GM18502 (cell line): ENCODE results near the gene GRID1.

Experiments
- ATAC-seq: cut with Tn5 transposase; IDR thresholded peaks from one replicate; pipeline ENCODE4 v1.9.1; 2021; ENCODE audit warnings: mild to moderate bottlenecking; ENCODE audit not compliant: unreplicated experiment, poor library complexity

GRID1 gene

GRCh38 chr10:85635650-85636049 is 730.9 kb downstream of the GRID1 start:
- peak; percentile 68 for ATAC-seq

- ATAC-seq: no peak
Observed at GRCh38 chr10:85624511-85624910, 742.1 kb downstream of the GRID1 start.

DNA sequence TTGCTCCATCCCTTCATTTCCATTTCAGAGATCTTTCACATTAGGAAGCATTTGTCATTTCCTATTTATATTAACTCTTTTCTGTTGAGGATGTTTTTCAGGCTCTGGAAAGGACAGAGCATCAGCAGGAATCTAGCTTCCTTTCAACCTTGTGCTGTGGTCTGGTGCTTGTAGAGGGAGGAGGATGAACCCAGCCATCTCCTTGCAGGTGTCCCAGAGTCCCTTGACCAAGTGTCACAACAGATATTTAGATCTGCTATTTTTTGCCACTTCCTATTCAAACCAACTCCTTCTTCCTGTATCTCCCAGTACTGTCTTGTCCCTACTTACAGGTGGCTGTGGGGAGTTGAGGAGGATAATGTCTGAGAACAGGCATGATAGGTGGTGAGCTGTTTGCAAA is 742.8 kb downstream of the GRID1 start:
- ATAC-seq: no peak

DNA sequence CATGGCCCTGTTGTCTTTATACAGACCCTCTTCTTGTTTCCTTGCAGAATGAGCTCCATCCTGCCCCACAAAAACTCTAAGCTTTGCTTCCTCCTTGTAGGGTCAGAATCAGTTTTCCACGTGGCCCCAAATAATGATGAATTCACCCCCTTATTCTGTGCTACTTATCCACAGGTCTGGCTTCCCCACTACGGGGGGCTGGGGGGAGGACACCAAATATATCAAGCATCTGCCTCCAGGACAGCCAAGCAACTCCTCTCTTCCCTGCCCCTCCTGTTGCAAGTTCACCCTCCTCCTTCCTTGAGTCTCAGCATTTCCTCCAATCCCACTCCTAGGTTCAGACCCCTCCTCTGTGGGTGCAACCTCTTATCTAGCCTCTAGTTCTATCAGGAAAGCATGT is 743.3 kb downstream of the GRID1 start:
- ATAC-seq: no peak

GRCh38 chr10:85622425-85622824 is 744.2 kb downstream of the GRID1 start:
- ATAC-seq: no peak

DNA sequence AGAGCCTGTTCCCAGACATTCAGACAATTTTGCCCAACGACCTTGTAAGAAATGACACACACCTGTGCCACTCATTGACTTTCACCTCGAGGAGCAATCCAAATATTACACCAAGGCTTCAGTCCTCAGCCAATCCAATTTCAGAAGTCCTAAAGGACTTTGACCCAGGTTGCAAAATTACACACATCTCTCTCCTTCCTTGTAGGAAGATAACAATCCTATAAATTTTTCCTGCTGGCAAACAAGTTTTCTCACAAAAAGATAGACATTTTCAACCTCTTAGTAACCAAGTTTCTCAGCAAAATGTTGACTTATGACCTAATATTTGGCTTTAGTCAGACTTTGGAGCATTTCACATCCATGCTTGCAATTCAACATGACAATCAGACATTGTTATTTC is 745.0 kb downstream of the GRID1 start:
- ATAC-seq: no peak

DNA sequence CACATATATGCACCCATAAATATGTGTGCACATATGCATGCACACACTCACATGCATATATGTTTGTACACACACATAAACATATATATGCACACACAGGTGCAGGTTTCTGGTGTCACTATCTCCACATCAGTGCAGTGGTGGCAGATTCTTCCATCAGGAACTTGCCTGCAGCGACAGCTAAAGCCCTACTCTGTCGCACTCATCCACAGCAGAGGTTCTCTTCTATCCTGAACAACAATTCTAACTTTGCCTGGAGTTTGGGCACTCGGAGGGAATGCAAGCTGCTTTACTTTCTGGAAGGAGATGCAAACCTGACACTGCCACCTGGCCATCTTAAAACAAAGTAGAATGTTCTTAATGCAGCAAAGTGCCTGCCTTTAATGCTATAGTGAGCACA is 745.8 kb downstream of the GRID1 start:
- ATAC-seq: no peak

DNA sequence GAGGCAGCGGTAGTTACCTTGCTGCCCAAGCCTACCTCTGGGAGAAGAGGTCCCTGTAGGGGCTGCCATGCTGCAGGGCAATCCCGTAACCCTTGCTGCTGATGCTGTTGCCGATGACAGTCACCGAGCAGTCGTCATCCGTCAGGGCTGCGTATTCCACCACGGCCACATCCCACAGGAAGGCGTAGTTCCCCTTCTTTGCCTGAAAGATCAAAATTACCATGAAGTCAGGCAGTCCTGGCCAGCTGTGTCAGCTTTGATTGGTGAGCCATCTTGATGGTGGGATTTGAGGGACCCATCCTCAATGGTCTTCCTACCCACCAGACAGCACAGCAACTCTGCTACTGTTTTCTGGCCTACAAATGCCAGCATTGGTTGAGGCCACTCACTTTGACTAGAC is 746.8 kb downstream of the GRID1 start:
- ATAC-seq: no peak

DNA sequence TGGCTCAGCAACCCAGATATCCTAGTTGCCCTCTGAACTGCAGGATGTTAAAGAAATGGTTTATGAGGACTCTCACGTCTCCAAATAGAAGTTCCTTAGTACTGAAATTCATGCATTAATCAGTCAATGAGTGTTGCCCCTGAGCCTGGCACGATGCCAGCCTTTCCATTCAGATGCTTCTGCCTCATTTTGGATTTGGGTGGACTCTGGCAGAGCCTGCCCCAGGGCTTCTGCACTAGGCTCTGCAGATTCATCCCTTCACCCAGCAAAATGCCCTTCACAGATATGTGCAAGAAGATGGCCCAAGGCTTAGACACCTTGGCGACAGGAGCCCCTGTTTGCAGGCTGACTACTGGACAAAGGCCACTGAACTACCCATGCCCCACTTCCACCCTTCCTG is 747.8 kb downstream of the GRID1 start:
- ATAC-seq: no peak

GRCh38 chr10:85617751-85618546 is 748.6 kb downstream of the GRID1 start:
- ATAC-seq: no peak

GRCh38 chr10:85615556-85615955 is 751.0 kb downstream of the GRID1 start:
- ATAC-seq: no peak

DNA sequence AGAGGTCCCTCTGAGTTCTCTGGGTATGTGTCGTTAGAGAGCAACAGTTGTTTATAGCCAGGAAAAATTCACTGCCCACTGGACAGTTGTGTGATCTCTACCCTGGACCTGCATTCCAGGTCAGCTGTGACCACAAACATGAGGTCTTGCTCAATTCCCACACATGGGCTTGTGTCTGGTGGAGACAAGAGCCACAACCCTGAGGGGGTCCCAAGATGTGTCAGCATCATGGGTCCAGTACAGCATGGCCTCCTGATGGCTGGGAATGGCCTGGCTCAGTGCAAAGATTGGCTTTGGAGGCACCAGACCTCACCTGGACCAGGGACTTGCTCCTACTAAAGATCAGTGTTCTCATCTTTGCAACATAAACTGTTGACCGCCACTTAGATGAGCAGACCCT is 751.6 kb downstream of the GRID1 start:
- no peak for ATAC-seq

DNA sequence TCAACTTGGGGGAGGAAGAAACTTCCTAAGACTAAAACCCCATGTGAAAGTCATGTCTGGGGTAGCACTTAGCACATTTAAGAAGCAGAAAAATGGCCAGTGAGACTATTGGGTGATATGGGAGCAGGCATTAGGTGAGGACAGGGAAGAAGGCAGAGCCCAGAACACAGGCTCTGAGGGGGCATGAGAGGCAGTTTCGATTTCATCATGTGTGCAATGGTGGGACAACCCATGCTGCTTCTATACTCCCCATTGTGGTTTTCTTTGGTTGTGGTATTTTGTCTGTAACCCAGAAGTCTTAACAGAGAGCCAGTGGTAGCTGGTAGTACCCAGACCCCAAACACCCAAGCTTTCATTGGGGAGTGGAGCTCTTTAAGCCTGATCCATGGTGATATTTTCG is 752.0 kb downstream of the GRID1 start:
- no peak for ATAC-seq

DNA sequence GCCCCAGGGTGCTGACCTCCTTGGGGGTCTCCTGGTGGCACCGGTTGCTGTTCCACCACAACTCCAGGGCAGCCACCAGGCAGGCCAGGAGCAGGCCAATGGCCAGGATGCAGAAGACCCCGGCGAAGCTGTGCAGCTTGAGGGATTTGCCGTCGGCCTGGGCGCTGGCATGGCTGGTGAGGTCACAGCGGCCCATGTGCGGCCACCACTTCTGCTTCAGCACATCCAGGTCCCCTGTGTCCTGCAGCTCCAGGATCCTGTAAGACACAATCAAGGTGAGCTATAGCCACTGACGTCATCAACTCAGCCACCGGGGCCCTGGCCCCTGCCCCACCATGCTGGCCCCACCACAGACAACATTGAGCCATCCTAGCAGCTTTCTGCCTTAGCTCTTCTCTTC is 753.2 kb downstream of the GRID1 start:
- ATAC-seq: no peak

DNA sequence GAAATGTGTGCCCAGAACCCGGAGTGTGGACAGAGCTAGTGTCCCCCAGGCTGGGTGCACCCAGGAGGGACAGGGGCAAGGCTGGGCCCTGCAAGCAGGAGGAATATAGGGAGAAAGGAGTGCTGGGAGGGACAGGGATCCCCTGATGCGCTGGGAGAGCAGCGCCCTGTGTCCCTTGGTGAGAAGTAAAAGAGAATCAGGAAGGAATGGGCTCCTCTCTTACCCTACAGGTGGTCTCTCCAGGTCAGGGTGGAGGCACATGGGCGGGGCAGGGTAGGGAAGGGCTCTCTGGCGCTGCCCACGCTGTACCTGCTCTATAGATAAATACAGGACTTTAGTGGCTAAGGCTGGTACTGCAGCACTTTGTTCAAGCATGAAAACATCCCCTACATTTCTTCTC is 753.8 kb downstream of the GRID1 start:
- ATAC-seq: peak; percentile 57

GRCh38 chr10:85612378-85612775 is 754.2 kb downstream of the GRID1 start:
- ATAC-seq: peak; percentile 93

DNA sequence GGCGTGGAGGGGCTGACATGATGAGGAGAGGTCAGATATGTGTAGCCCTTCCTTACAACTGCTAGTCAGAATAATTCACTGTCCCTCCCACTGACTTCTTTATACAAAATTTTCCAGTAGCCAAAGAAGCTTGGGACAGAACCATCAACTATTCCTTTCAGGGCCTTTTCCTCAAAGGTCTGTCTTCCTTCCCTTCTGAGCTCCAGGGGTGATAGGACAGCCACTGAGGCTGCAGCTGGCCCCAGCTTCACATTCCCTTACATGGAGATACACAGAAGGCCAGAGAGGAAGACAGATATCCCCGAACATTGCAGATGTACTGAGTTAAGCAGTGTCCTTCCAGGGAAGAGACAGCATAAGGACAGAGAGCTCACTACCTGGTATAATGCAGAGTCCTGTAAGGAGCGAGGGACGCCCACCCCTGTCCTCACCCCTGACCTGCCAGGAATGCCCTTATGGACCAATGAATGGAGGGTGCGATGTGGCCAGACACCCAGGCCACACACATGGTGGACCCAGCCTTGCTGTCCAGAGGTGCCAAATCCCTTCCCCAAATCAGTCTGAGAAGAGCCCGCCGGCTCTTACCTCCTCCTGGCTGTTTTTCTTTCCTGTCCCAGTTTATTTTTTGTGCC is 754.7 kb downstream of the GRID1 start:
- no peak for ATAC-seq

- no peak for ATAC-seq
Observed at GRCh38 chr10:85611093-85611740, 755.4 kb downstream of the GRID1 start.

DNA sequence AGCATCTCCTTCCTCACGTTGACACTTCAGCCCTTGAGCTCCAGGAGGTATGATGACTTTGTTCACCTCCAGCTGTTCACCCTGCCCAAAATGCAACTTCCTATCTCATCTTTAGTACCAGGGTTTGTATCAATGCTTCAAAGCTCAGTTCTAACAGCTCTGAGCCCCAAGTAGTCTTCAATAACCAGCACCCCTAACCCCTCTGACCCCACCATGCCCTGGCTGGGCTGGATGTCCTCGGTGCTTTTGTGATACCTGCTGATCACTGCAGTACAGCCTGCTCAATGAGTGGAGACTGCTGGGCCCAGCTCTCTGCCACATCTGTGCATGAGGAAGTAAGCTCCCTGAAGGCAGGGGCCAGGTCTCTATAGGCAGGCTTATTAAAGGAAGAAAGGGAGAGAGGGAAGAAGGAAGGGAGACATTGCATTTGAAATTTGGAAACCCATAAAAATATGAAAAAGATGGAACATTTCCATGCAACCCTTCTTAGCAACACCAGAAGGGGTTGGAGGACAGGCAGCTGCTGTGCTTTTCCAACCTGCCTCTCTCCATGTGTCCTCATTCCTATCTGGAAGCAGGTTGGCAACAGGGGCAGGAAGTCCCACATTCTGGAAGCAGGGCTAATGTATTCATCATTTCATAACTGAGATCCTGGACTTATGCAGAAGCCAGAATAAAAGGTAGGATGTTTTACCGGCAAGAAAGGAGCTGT is 756.1 kb downstream of the GRID1 start:
- ATAC-seq: no peak

DNA sequence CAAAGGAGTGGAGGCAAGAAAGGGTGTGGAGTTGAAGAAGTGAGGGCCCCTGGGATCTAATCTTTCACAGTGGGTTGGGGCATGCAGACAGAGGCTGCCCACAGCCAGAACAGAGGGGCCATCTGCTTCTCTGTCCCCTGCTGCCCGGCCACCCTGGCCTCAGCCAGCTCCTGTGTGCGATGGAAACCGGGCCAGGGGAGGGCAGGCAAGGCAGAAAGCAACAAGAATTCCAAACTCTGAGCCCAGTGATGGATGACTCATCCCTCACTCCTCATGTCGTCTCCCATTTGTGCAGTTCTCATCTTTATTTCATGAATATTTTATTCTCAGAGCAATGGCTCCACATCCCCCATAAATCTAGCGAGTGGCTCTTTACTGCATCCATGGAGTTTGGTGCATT is 757.1 kb downstream of the GRID1 start:
- no peak for ATAC-seq

DNA sequence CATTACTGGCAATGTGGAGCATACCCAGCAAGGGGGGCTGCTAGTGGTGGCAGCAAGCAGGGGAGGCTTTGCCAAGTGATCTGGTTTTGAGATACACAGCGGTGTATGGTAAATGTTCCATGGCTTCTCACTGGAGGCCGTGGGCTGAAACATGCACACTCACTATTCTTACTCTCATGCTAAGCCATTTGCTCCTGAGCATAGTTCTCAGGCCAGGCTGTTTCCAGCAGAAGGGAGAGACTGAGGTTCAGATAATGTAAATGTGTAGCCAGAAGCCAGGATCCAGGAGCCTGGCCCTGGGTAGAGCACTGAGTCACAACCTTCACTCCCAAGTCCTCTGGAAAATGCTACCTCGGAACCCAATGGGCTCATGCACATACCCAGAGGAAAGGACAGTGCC is 757.9 kb downstream of the GRID1 start:
- no peak for ATAC-seq
